WTC11 (cell line): Measurements from ENCODE around the gene AK2. TPM values are rescaled to one million over a fixed set of nuclear protein-coding genes. Genes with fewer than 3 reads are reported as not detected.

Source experiments
- ATAC-seq: fragments of 200-7000 bp; cut with Tn5 transposase; 2 replicates; pipeline ENCODE4 v1.10.0; 2021; ENCODE audit warnings: mild to moderate bottlenecking, moderate library complexity
- CTCF ChIA-PET: fragments of 300-600 bp; sonication (Branson Sonifier 250); formaldehyde crosslinking; loops from one replicate; lab custom pipeline; 2021; ENCODE audit warnings: antibody characterized with exemption; lab: Charles Lee
- POLR2A ChIA-PET: fragments of 350-600 bp; sonication (Branson Sonifier 250); formaldehyde crosslinking; loops from one replicate; lab custom pipeline; 2021; ENCODE audit warnings: antibody characterized with exemption; lab: Charles Lee
- DNase-seq: peaks from one replicate; pipeline ENCODE4 v3.0.0; 2021; ENCODE audit warnings: low spot score
- H3K27ac Mint-ChIP-seq: 2 replicates; pipeline ENCODE4 v1.8.0; 2021; ENCODE audit warnings: mixed read lengths
- H3K27me3 Mint-ChIP-seq: 2 replicates; pipeline ENCODE4 v1.8.0; 2021; ENCODE audit warnings: low read depth, mild to moderate bottlenecking, moderate library complexity, mixed read lengths
- H3K36me3 Mint-ChIP-seq: 2 replicates; pipeline ENCODE4 v1.8.0; 2021; ENCODE audit warnings: mixed read lengths
- H3K4me1 Mint-ChIP-seq: 2 replicates; pipeline ENCODE4 v1.8.0; 2022; ENCODE audit warnings: mixed read lengths
- H3K4me3 Mint-ChIP-seq: 2 replicates; pipeline ENCODE4 v1.8.0; 2021; ENCODE audit warnings: mild to moderate bottlenecking, moderate library complexity, mixed read lengths
- H3K9me3 Mint-ChIP-seq: 2 replicates; pipeline ENCODE4 v1.8.0; 2021; ENCODE audit warnings: mixed read lengths
- AFF4 ChIP-seq: sonication (generic); formaldehyde crosslinking; IDR thresholded peaks from 2 replicates; pipeline ENCODE4 v1.8.1; 2023; ENCODE audit warnings: mild to moderate bottlenecking, missing genetic modification reagents, borderline replicate concordance
- AR ChIP-seq: fragments of 250-450 bp; sonication (Bioruptor Pico); IDR thresholded peaks from 2 replicates; pipeline ENCODE4 v1.9.0; 2021; ENCODE audit warnings: mild to moderate bottlenecking
- CREB1 ChIP-seq: sonication (generic); formaldehyde crosslinking; IDR thresholded peaks from 2 replicates; pipeline ENCODE4 v1.8.0; 2023; ENCODE audit warnings: mild to moderate bottlenecking, missing genetic modification reagents
- EMX1 ChIP-seq: fragments of 250-450 bp; sonication (Bioruptor Pico); IDR thresholded peaks from 2 replicates; pipeline ENCODE4 v1.8.0; 2021; ENCODE audit warnings: mild to moderate bottlenecking
- ERG ChIP-seq: fragments of 250-450 bp; sonication (Bioruptor Pico); IDR thresholded peaks from 2 replicates; pipeline ENCODE4 v1.8.0; 2021; ENCODE audit warnings: mild to moderate bottlenecking
- GABPB1 ChIP-seq: sonication (generic); formaldehyde crosslinking; IDR thresholded peaks from 2 replicates; pipeline ENCODE4 v1.8.1; 2023; ENCODE audit warnings: mild to moderate bottlenecking, missing genetic modification reagents
- JAZF1 ChIP-seq: fragments of 250-450 bp; sonication (Bioruptor Pico); IDR thresholded peaks from 2 replicates; pipeline ENCODE4 v1.9.0; 2021; ENCODE audit warnings: moderate library complexity, mild to moderate bottlenecking, inconsistent platforms
- MAX ChIP-seq: sonication (generic); formaldehyde crosslinking; IDR thresholded peaks from 2 replicates; pipeline ENCODE4 v1.8.0; 2022; ENCODE audit warnings: mild to moderate bottlenecking, missing genetic modification reagents
- MLX ChIP-seq: sonication (generic); formaldehyde crosslinking; IDR thresholded peaks from 2 replicates; pipeline ENCODE4 v1.8.1; 2023; ENCODE audit warnings: mild to moderate bottlenecking, missing genetic modification reagents, moderate library complexity
- MXD4 ChIP-seq: fragments of 250-450 bp; sonication (Bioruptor Pico); IDR thresholded peaks from 2 replicates; pipeline ENCODE4 v1.8.0; 2021; ENCODE audit warnings: mild to moderate bottlenecking, moderate library complexity, borderline replicate concordance
- NFATC4 ChIP-seq: fragments of 250-450 bp; sonication (Bioruptor Pico); IDR thresholded peaks from 2 replicates; pipeline ENCODE4 v1.9.0; 2021; ENCODE audit warnings: mild to moderate bottlenecking
- PRRX2 ChIP-seq: fragments of 250-450 bp; sonication (Bioruptor Pico); IDR thresholded peaks from 2 replicates; pipeline ENCODE4 v1.8.0; 2021; ENCODE audit warnings: mild to moderate bottlenecking
- TEAD4 ChIP-seq: sonication (generic); formaldehyde crosslinking; IDR thresholded peaks from 2 replicates; pipeline ENCODE4 v1.8.0; 2022; ENCODE audit warnings: mild to moderate bottlenecking, missing genetic modification reagents
- ZMAT4 ChIP-seq: fragments of 250-450 bp; sonication (Bioruptor Pico); IDR thresholded peaks from 2 replicates; pipeline ENCODE4 v1.9.0; 2021; ENCODE audit warnings: mild to moderate bottlenecking
- ZNF281 ChIP-seq: sonication (generic); formaldehyde crosslinking; IDR thresholded peaks from 2 replicates; pipeline ENCODE4 v1.8.0; 2023; ENCODE audit warnings: mild to moderate bottlenecking, missing genetic modification reagents
- ZNF396 ChIP-seq: fragments of 250-450 bp; sonication (Bioruptor Pico); IDR thresholded peaks from 2 replicates; pipeline ENCODE4 v1.8.0; 2021; ENCODE audit warnings: mild to moderate bottlenecking, moderate library complexity, borderline replicate concordance
- ZNF425 ChIP-seq: fragments of 250-450 bp; sonication (Bioruptor Pico); conservative IDR thresholded peaks from 2 replicates; pipeline ENCODE4 v1.9.0; 2021; ENCODE audit warnings: mild to moderate bottlenecking
- total RNA-seq: library from RNA; stranded (reverse); gene quantifications from 3 replicates; pipeline ENCODE4 v1.2.3, GENCODE V29; 2021

AK2 gene
- total RNA-seq, 1 experiment from 2014 or later, result 124 TPM

GRCh38 chr1:33050221-33051076 lies 13.8 kb upstream of the AK2 start:
- peak; percentile 23 for DNase-seq
- CTCF ChIA-PET, result interaction anchor here (0.6 kb wide), 2 partner anchors 43 to 147 kb away, joined by 3 read pairs; no protein-coding TSS in a partner anchor
- Mint-ChIP-seq H3K4me3 (peak overlapping the region; percentile 56), H3K27ac (peak overlapping the region; percentile 66), H3K36me3 (peaks cover 11% of the 10 kb centered on the region), H3K9me3 (peaks cover 21% of the 10 kb centered on the region), H3K27me3 (peaks cover 4% of the 10 kb centered on the region), H3K4me1 (peaks cover 8% of the 10 kb centered on the region)
- peak; percentile 89 for ATAC-seq
- POLR2A ChIA-PET, result no interaction called here
- TF ChIP-seq AFF4 (CRISPR knock-in tag) (no peak), MLX (CRISPR knock-in tag) (no peak), MAX (CRISPR knock-in tag) (no peak), EMX1 (peak; percentile 95), PRRX2 (CRISPR knock-in tag) (0 out of 2 replicates have a peak, but pooled peaks have one; percentile 69), MXD4 (CRISPR knock-in tag) (no peak), ZNF396 (CRISPR knock-in tag) (no peak), GABPB1 (CRISPR knock-in tag) (peak; percentile 93), ZNF281 (CRISPR knock-in tag) (no peak), ZMAT4 (CRISPR knock-in tag) (peak; percentile 94), ERG (peak; percentile 83; the same call in 1 of the 2 replicates), AR (0 out of 2 replicates have a peak, but pooled peaks have one; percentile 68), JAZF1 (CRISPR knock-in tag) (no peak), ZNF425 (peak; percentile 94), CREB1 (CRISPR knock-in tag) (no peak), TEAD4 (no peak), NFATC4 (CRISPR knock-in tag) (peak; percentile 82; the same call in 1 of the 2 replicates)
